HG03342 (cell line): ENCODE measurements around the gene EAF1.
"Not testable (repeated sequence)": the region's sequence is repeated elsewhere in the genome, so short reads cannot be mapped to it uniquely, and the experiment has no call there.

ENCODE experiments used
- ATAC-seq: cut with Tn5 transposase; IDR thresholded peaks from one replicate; pipeline ENCODE4 v1.9.1; 2021; ENCODE audit warnings: mild to moderate bottlenecking, moderate library complexity; ENCODE audit not compliant: unreplicated experiment

Gene EAF1

DNA sequence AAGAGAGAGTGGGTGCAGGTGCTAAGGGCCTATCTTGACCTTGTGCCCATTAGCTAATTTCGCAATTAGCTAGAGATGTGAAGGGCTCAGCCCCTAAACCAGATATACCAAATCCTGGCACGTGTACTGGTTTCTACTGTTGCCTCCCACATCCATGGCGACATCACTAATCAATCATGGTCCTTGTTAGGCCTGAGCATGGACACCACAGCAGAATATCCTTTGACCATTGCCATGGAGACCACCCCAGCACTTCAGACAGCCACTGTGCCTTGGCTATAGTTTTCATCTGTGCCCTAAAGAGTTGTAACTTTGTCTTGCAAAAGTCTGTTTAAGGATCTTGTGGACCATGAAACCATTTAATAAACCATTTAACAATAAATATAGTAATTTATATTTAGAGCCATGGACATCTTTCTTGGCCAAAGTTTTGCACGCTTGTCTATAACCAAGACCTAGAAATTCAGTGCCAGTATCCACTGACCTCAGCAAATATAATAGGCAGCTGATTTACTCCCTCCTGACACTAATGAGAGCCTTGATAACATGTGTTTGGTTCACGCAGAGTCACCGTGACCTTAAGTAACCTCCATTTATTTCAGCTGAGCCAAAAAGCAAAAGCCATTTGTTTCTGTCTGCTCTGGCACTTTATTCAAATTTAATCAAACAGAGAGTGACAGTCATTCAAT, 50.7 kb downstream of the EAF1 start:
- no peak for ATAC-seq

DNA sequence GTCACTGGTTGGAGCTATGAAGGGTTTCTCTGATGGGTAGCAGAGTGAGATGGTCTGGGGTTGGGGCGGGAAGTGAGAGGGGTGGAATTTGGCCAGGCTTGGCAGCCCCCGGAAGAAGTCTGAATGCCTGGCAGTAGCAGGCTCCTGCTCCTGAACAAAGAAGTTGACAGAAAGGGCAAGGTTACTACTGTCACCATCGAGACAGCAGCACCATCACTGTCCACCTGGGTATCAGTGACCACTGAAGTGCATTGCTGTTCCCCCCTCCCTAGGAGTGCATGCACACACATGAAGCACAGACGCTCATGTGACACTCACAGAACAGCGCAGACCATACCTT, 51.2 kb downstream of the EAF1 start:
- ATAC-seq: no peak

DNA sequence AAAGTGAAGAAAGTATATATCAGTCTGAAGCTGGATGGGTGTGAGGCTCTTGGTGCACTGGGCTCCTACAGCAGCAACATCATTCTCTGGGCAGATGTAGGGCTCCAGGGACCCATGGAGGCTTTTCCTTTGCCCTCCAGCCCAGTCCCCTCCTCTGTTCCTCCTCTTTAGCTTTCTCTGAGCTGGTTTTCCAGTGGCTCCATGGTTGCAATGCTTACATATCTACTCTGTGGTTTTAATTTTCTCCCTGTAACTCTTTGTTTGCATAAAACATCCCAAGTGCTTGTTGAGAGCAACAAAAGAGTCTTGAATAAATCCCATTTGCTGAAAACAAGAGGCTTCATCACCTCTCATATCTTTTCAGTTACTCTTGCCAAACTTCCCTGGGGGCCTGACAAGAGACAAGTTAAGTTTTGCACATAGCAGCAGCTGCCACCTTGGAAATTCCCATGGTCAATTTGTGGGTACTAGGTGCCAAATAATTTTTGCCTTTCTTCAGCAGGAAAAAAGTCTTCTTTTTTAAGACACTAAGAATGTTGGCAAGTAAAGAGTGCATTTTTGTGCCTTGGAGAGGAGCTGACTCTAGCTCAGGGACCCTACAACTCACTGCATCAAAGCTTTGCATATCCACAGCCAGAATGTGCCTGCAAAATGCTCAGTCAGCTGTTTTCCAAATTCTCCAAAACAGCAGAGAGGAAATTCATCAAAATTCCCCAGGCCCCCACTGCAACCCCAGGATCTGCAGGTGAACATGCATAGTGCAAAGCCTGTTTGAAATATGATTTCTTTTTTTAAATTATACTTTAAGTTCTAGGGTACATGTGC, 52.2 kb downstream of the EAF1 start:
- ATAC-seq: no peak

DNA sequence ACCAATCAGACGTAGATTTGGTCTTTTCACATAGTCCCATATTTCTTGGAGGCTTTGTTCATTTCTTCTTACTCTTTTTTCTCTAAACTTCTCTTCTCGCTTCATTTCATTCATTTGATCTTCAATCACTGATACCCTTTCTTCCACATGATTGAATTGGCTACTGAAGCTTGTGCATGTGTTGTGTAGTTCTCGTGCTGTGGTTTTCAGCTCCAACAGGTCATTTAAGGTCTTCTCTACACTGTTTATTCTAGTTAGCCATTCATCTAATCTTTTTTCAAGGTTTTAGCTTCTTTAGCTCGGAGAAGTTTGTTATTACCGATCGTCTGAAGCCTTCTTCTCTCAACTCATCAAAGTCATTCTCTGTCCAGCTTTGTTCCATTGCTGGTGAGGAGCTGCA, 57.2 kb downstream of the EAF1 start:
- not testable (repeated sequence) for ATAC-seq

GRCh38 chr3:15486020-15486419, 58.6 kb downstream of the EAF1 start:
- ATAC-seq: no peak

- no peak for ATAC-seq
Observed at GRCh38 chr3:15486979-15487378, 59.6 kb downstream of the EAF1 start.

GRCh38 chr3:15488002-15488401, 60.6 kb downstream of the EAF1 start:
- ATAC-seq: no peak

DNA sequence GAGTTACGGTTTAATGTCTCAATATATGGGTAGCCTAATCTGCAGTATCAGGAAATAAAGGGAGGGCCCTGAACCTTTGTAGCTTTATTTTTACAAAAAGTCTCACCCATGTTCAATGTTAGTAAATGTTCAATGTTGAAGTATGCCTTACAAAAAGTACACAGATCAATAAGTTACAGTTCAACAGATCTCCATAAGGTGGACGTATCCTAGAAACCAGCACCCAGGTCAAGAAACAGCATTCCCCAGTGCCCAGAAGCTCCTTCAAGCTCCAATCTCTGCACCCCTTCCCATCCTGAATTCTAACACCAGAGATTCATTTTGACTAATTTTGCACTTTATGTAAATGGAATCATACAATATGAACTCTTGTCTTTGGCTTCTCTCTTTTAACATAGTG, 62.8 kb downstream of the EAF1 start:
- ATAC-seq: no peak

DNA sequence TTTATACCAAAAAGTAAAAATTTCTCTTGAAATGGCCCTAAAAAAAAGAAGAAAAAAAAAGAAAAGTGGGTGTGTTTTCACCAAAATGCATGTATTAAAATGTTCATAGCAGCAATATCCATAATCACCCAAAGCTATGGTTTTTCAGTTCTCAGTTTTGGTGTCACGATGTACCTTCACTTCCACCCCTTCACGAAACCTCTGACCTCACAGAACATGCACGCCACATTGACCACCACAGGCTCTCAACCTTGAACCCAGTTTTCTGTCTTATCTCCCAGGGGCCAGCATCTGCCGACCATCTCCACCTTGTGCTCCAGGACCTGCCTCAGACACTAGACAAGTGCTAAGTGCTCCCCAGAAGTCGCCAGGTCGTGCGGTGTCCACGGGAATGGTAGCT, 63.7 kb downstream of the EAF1 start:
- no peak for ATAC-seq
